ENCODE data around the gene FDCSP.
"Not testable (repeated sequence)": the region's sequence is repeated elsewhere in the genome, so short reads cannot be mapped to it uniquely, and the experiment has no call there.

Gene FDCSP

DNA sequence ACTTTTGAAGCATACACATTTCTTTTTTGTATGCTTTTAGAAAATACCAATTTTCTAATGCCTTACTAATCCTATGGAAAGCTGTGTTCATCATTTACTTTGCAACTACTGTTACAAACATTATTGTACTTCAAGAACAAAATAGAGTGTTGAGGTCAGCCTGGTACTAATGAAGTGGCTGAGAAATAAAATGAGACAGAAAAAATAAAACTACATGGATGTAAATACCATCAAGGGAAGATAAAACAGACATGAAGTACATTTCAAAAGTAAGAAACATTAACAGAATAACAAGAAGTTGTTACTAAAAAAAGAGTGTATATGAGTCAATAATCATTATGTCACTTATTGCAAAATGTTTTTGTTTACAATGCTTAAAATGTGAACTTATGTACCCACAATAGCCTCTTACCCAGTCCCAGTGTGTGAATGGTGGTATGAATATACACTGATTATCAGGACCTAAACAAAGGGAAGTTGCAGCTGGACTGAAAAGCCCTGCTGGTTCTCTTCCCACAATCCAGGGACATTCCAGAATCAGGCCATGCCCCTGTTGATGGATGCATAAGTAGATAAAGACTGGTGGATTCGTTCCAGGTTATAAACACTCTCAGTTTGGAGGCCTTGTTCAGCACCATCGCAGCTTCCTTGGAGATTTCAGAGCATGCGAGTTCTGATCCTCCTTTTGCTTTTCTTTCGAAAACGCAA is 14.1 kb downstream of the FDCSP start:
- no peak for DNase-seq

DNA sequence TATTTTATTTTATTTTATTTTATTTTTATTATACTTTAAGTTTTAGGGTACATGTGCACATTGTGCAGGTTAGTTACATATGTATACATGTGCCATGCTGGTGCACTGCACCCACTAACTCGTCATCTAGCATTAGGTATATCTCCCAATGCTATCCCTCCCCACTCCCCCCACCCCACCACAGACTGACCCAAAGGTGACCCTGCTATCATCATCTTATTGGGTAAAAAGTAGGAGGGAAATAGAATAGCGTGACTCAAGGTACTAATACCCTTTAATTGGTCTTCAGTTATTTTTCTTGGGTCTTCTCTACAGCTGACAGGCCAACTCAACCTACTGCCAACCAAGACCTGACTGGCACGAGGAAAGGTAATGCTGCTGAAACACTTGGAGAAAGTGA is 16.4 kb downstream of the FDCSP start, which contains the start of gene CSN3:
CSN3 (plus strand) TSS at position 301 of the 400 bp plus-strand sequence. CDS start 2,223 bp downstream, outside the sequence.
- not testable (repeated sequence) for DNase-seq

DNA sequence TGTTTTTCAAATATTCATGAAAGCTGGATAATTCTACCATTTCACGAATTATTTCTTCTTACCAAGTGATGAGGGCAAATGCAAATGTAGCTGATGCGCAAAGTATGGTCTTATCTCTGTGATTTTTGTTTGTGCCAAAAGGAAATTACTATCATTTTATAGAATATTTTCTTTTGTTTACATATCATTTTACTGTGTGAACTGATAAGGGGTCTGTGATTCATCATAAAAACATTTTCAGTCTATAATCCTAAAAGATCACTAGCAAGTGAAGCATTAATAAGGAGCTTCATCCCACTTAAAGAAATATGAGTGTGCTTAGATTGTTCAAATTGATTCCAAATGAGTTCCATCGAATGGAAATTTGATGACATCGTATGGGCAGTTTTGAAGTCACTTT is 17.2 kb downstream of the FDCSP start:
- DNase-seq, result no peak

DNA sequence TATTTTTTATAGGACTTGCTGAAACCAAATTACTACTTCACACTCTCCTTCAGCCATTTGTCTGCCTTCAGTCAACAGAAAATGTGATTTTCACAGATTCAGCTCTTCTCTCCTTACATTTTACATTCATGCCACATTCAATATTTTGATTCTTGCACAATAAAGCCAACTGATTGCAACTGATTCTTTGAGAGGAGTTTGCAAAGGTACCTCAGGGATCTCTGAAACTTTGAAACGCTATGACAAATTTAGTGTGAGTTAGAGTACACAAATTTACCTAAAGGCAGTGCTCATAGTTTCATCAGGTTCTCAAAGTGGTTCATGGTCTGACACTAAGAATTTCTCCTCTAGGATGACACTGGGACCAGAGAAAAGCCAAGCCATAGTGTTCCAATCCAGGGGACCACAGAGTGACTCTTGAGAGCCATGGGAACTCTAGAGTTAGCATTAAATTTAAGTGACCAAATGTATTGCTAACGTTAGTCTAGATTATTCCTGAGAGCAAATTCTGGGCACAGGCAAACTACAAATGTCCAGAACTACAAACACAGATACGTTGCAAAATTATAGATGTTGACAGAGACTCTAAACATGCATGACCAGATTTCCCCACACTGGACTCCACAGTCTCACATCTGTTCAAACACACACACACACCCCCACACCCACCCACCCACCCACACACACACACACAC is 25.5 kb downstream of the FDCSP start:
- no peak for DNase-seq

DNA sequence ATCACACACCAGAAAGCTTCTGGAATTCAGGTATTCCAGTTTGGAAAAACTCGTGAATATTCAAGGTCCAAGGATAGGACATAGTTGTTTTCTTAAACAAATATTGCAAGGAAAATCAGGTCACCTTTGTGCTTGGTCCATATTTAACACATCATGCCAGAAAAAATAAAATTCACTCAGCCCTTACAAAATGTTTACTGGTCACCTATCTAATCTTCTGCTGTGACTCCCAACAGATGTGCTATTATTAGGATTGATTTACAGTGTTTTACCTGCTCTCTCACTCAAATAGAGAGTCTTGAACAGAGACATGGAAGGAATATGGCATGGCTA is 26.0 kb downstream of the FDCSP start:
- DNase-seq, result no peak

DNA sequence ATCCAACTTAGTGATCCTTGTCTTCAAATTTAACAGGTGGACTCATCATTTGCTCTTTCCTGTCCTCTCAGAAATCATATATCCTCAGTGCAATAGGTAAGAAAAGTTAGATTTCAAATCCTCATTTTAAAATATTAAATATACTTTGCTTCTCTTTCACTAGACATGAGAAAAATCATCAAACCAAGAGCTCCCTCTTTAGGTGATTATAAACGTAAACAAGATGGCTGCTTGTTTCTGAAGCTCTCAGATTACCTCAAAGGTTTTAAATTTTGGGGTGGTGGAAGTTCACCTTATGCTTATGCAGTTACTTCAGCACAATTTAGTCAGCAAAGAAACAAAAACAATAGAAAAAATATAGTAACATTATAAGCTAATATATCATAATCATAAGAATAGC is 43.8 kb downstream of the FDCSP start:
- no peak for DNase-seq

DNA sequence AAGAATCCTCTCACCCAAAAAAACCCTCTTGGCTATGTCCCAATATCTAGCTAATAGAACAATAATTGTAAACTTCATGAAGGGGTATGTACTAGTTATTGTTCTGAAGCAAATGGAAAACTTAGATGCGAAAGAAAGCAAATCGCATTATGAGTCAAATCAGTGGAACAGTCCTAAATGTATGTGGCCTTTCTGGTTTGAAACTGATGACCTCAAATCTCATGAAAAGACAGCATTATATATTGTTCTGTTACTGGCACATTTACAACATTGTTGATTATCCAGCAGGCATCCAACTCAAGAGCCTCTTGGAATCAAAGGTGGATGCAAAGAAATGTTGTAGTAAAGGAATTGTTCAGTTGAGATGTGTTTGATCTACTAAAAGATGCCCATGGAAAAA is 51.2 kb downstream of the FDCSP start:
- no peak for DNase-seq

DNA sequence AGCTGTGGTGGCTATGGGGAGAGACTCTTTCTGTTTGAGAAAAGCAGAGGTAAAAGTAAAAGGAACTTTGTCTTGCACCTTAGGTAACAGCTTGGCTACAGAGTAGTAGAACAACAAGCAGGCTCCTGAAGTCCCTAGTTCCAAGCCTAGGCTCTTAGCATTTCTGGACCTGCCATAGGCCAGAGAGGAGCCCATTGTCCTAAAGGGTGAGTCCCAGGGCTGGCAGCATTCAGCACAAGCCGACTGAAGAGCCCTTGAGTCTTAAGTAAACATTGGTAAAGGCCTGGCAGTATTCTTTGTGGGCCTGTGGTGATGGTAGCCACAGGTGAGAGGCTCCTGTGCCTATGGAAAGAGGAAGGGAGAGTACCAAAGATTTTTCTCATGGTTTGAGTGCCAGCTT is 54.6 kb downstream of the FDCSP start:
- no peak for DNase-seq

All from NK-92 treated with Interleukin-12 subunit alpha and Interleukin-12 subunit beta, amount 100 ng/mL, for 24 hours (cell line).